Chondrocyte (in vitro differentiated cells): ENCODE data around the gene SCARB1. TPM values are rescaled to one million over a fixed set of nuclear protein-coding genes. Genes with fewer than 3 reads are reported as not detected.

Experiments
- DNase-seq: peaks from one replicate; pipeline ENCODE4 v3.0.0; 2021; ENCODE audit warnings: mixed read lengths, low spot score
- H3K27ac Mint-ChIP-seq: one replicate; pipeline ENCODE4 v1.8.0; 2021; ENCODE audit warnings: mild to moderate bottlenecking, moderate library complexity, mixed read lengths; ENCODE audit not compliant: unreplicated experiment
- H3K27me3 Mint-ChIP-seq: 2 replicates; pipeline ENCODE4 v1.8.0; 2021; ENCODE audit warnings: low read depth, mixed read lengths
- H3K36me3 Mint-ChIP-seq: 2 replicates; pipeline ENCODE4 v1.8.0; 2021; ENCODE audit warnings: low read depth, mixed read lengths
- H3K4me1 Mint-ChIP-seq: 2 replicates; pipeline ENCODE4 v1.8.0; 2021; ENCODE audit warnings: low read depth, mild to moderate bottlenecking, mixed read lengths
- H3K4me3 Mint-ChIP-seq: one replicate; pipeline ENCODE4 v1.8.0; 2021; ENCODE audit warnings: mild to moderate bottlenecking, moderate library complexity, mixed read lengths; ENCODE audit not compliant: unreplicated experiment
- H3K9me3 Mint-ChIP-seq: 2 replicates; pipeline ENCODE4 v1.8.0; 2021; ENCODE audit warnings: low read depth, mixed read lengths
- total RNA-seq: library from RNA; stranded (reverse); gene quantifications from 3 replicates; pipeline ENCODE4 v1.2.1, GENCODE V29; 2021
- TF ChIP-seq, protein P1 (sequence below): fragments of 200-600 bp; sonication (generic); IDR thresholded peaks from 2 replicates; pipeline ENCODE4 v1.5.0; 2021; ENCODE audit warnings: antibody characterized with exemption, mild to moderate bottlenecking, moderate library complexity

Gene SCARB1
- total RNA-seq, 1 donor from 2014 or later = 20.1 TPM

- DNase-seq = no peak
Measured at GRCh38 chr12:124829008-124829707, 34.5 kb downstream of the SCARB1 start.

DNA sequence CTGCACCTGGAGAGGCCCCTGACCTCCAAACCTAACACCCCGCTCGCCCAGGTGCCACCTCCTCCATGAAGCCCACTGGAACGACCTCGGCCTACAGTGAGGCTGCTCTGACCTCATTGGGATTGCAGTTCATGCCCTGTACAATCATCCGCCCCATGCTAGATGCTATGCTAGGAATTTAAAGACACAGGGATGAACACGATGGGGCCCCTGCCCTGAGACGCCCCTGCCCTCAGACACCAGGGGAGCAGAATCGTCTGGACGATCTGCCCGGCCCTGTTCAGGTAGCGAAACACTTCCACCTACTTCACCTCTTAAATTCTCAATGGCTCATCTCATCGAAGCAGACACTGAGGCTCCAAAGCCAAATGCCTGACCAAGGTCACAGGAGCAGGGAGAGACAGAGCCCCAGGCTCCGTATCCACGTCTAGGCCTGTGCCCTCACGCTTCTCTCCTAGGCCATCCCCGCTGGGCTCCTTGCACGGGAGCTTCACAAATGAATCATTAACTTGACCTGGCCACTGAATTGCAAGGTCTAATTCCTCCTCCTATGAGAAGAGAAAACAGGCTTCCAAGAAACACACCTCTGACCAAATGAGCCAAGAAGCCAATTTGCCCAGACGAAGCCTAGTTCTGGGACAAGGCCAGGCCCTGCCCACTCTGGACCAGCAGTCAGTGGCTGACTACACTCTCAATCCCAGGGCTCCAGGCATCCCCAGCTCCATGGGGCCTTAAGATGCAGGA lies 35.2 kb downstream of the SCARB1 start:
- Mint-ChIP-seq H3K36me3 (no peaks in the 10 kb centered on the region), H3K9me3 (peaks cover 6% of the 10 kb centered on the region), H3K27ac (peak overlapping the region; percentile 81), H3K27me3 (no peaks in the 10 kb centered on the region), H3K4me1 (peaks cover 27% of the 10 kb centered on the region), H3K4me3 (no peak overlapping the region)
- TF ChIP-seq, protein P1, sequence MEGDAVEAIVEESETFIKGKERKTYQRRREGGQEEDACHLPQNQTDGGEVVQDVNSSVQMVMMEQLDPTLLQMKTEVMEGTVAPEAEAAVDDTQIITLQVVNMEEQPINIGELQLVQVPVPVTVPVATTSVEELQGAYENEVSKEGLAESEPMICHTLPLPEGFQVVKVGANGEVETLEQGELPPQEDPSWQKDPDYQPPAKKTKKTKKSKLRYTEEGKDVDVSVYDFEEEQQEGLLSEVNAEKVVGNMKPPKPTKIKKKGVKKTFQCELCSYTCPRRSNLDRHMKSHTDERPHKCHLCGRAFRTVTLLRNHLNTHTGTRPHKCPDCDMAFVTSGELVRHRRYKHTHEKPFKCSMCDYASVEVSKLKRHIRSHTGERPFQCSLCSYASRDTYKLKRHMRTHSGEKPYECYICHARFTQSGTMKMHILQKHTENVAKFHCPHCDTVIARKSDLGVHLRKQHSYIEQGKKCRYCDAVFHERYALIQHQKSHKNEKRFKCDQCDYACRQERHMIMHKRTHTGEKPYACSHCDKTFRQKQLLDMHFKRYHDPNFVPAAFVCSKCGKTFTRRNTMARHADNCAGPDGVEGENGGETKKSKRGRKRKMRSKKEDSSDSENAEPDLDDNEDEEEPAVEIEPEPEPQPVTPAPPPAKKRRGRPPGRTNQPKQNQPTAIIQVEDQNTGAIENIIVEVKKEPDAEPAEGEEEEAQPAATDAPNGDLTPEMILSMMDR = no peak
- no peak for DNase-seq

More at GRCh38 chr12:124829008-124829707, 34.5 kb downstream of the SCARB1 start:
- Mint-ChIP-seq H3K27me3 (no peaks in the 10 kb centered on the region), H3K4me3 (no peak overlapping the region), H3K4me1 (peaks cover 33% of the 10 kb centered on the region), H3K27ac (peak overlapping the region; percentile 81), H3K9me3 (peaks cover 6% of the 10 kb centered on the region), H3K36me3 (no peaks in the 10 kb centered on the region)
- TF ChIP-seq, protein P1 = peak; percentile 9

DNA sequence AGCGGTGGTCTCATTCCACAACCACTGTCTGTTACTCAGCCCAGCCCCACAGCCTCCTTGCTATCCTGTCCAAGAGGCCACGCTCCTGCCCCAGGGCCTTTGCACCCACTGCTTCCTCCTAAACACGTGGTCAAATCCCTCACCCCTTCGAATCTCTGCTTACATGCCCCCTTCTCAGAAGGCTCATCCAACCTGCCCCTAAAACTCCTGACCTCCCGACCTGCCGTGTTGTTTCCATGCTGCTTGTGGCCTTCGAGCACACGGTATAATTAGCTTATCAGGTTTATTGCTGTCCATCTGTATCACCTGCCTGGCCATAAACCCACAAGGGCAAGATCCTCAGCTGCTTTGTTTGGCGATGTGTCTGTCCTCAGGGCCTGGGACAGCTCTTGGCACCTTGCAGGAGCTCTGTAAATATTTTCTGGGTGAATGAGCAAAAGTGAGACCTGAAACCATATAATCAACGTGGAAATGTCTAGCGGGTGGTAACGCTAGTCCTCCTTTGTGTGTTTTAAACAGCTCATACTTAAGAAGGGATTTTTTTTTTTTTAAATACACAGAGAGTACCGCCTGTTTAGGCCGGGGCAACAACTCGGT lies 36.0 kb downstream of the SCARB1 start:
- peaks cover 6% of the 10 kb centered on the region for H3K9me3 Mint-ChIP-seq

DNA sequence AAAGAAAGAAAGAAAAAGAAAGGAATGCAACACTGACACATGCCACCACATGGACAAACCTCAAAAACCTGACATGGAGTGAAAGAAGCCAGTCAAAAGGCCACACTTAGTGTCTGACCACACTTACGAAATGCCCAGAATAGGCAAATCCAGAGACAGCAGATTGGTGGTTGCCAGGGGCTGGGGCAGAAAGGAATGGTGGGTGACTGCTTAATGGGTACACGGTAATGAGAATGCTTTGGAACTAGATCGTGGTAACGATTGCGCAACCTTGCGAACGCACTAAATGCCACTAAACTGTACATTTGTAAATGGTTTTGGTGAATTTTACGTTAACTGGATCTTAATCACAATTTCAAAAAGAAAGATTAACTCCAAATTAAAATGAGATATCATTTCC lies 39.5 kb downstream of the SCARB1 start:
- TF ChIP-seq, protein P1 = no peak
- Mint-ChIP-seq H3K4me3 (no peak overlapping the region), H3K36me3 (no peaks in the 10 kb centered on the region), H3K4me1 (peaks cover 12% of the 10 kb centered on the region), H3K9me3 (no peaks in the 10 kb centered on the region), H3K27me3 (no peaks in the 10 kb centered on the region), H3K27ac (no peak overlapping the region)
- DNase-seq = no peak

More for the DNA sequence above, 36.0 kb downstream of the SCARB1 start:
- H3K27ac Mint-ChIP-seq = no peak overlapping the region
- no peak for DNase-seq
- TF ChIP-seq, protein P1 = no peak
- no peak overlapping the region for H3K4me3 Mint-ChIP-seq
- H3K27me3 Mint-ChIP-seq = no peaks in the 10 kb centered on the region
- peaks cover 20% of the 10 kb centered on the region for H3K4me1 Mint-ChIP-seq
- H3K36me3 Mint-ChIP-seq = no peaks in the 10 kb centered on the region

DNA sequence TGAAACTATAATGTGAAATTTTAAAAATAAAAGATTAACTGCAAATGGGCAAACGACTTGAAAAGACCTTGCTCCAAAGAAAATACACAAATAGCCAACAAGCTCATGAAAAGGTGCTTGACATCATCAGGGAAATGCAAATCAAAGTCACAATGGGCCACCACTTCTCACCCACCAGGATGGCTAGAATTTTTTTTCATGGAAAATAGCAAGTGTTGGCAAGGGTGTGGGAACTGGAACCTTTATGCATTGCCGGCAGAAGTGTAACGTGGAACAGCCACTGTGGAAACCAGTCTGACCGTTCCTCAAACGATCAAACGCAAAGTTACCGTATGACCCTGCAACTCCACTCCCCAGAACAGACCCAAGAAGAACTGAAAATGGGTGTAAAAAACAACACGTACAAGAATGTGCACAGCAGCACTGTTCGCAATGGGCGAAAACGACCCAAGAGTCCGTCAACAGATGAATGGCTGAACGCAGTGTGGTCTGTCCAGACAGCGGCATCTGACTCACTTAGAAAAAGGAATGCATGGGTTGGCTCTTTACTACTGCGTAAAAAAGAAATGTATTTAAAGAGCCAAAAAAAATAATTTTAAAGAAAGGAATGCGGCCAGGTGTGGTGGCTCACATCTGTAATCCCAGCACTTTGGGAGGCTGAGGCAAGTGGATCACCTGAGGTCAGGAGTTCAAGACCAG lies 40.2 kb downstream of the SCARB1 start:
- H3K4me1 Mint-ChIP-seq = peaks cover 4% of the 10 kb centered on the region
- H3K4me3 Mint-ChIP-seq = no peak overlapping the region
- TF ChIP-seq, protein P1 = no peak
- H3K27ac Mint-ChIP-seq = no peak overlapping the region
- H3K36me3 Mint-ChIP-seq = no peaks in the 10 kb centered on the region
- H3K27me3 Mint-ChIP-seq = no peaks in the 10 kb centered on the region
- no peaks in the 10 kb centered on the region for H3K9me3 Mint-ChIP-seq
- no peak for DNase-seq
